DND-41 (cell line): Measurements from ENCODE around the gene LENG9.

Experiments
- EZH2 ChIP-seq: IDR thresholded peaks from 3 replicates; pipeline ENCODE4 v1.6.1; 2012; ENCODE audit warnings: borderline replicate concordance, low read depth, mild to moderate bottlenecking, moderate library complexity, low read length, inconsistent platforms; ENCODE audit not compliant: severe bottlenecking
- TF ChIP-seq, protein P1 (sequence below): IDR thresholded peaks from 2 replicates; pipeline ENCODE4 v1.5.1; 2012; ENCODE audit warnings: borderline replicate concordance, low read length, moderate library complexity, mild to moderate bottlenecking; ENCODE audit not compliant: poor library complexity, severe bottlenecking; ENCODE audit errors: extremely low read depth

DNA sequence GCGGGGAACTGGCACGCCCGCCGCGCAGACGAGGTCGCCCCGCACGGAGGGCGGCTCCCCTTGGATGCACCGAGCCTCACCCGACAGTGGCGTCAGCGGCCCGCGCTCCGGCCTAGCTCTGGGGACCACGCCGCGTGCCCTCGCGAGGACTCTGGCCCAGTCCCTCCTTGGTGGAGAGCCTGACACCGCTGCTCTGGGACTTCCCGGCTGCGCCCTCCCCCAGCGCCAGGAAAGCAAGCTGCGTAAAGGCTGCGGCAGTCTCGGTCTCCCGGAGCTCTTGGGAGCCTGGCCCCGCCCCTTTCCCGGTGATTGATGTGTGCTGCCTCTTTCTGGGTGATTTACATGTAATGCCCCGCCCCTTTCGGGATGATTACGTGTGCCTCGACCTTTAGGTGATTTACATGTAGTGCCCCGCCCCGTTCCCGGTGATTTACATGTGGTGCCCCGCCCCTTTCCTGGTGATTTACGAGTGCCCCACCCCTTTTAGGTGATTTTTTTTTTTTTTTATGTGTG, at the start of gene LENG9:
- TF ChIP-seq, protein P1, sequence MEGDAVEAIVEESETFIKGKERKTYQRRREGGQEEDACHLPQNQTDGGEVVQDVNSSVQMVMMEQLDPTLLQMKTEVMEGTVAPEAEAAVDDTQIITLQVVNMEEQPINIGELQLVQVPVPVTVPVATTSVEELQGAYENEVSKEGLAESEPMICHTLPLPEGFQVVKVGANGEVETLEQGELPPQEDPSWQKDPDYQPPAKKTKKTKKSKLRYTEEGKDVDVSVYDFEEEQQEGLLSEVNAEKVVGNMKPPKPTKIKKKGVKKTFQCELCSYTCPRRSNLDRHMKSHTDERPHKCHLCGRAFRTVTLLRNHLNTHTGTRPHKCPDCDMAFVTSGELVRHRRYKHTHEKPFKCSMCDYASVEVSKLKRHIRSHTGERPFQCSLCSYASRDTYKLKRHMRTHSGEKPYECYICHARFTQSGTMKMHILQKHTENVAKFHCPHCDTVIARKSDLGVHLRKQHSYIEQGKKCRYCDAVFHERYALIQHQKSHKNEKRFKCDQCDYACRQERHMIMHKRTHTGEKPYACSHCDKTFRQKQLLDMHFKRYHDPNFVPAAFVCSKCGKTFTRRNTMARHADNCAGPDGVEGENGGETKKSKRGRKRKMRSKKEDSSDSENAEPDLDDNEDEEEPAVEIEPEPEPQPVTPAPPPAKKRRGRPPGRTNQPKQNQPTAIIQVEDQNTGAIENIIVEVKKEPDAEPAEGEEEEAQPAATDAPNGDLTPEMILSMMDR: no peak
- TF ChIP-seq EZH2: no peak
